Thymus (tissue), 11 donors: ENCODE results near the gene ANKRD13C. TPM values are rescaled to one million over a fixed set of nuclear protein-coding genes. Genes with fewer than 3 reads are reported as not detected.
"Not testable (repeated sequence)": the region's sequence is repeated elsewhere in the genome, so short reads cannot be mapped to it uniquely, and the experiment has no call there.

ENCODE experiments used
- DNase-seq, 9 donors: peaks; one replicate each; pipeline ENCODE4 v3.0.0-alpha.2; 2013; ENCODE audit warnings: low spot score in 9 of 9, low read depth in 6 of 9, missing footprints in 1 of 9
- H3K27ac ChIP-seq, 2 donors: one replicate each; pipeline ENCODE4 v1.5.1; 2013; ENCODE audit warnings: control low read depth in 1 of 2, low read depth in 1 of 2, low read length in 1 of 2, mild to moderate bottlenecking in 1 of 2, moderate library complexity in 1 of 2
- H3K27me3 ChIP-seq, 2 donors: one replicate each; pipeline ENCODE4 v1.5.1; 2013; ENCODE audit warnings: low read length in 1 of 2; ENCODE audit not compliant: control insufficient read depth in 2 of 2, insufficient read depth in 1 of 2
- H3K36me3 ChIP-seq, 2 donors: one replicate each; pipeline ENCODE4 v1.5.1; 2013; ENCODE audit warnings: low read length in 1 of 2, mild to moderate bottlenecking in 1 of 2, moderate library complexity in 1 of 2; ENCODE audit not compliant: control insufficient read depth in 2 of 2, insufficient read depth in 2 of 2
- H3K4me1 ChIP-seq, 2 donors: one replicate each; pipeline ENCODE4 v1.5.1; 2013; ENCODE audit warnings: low read length in 2 of 2; ENCODE audit not compliant: control insufficient read depth in 2 of 2, insufficient read depth in 2 of 2
- H3K4me3 ChIP-seq, 2 donors: one replicate each; pipeline ENCODE4 v1.5.1; 2013; ENCODE audit warnings: low read length in 2 of 2, control low read depth in 1 of 2, mild to moderate bottlenecking in 1 of 2
- H3K9me3 ChIP-seq, 2 donors: one replicate each; pipeline ENCODE4 v1.5.1; 2013; ENCODE audit warnings: low read length in 1 of 2, mild to moderate bottlenecking in 1 of 2; ENCODE audit not compliant: control insufficient read depth in 2 of 2, insufficient read depth in 1 of 2
- WGBS: extraction: QIAGEN DNeasy Blood & Tissue Kit; methylation state at CpG from one replicate; pipeline ENCODE4 v1.1.7; 2013; 5-methylcytosine and 5-hydroxymethylcytosine counted together
- polyA plus RNA-seq: library from polyadenylated mRNA; stranded (reverse); fragments of 200-250 nt; gene quantifications from one replicate; pipeline ENCODE4 v1.2.3, GENCODE V29; 2013
- total RNA-seq: library from RNA; stranded (reverse); fragments of 120-200 nt; gene quantifications from one replicate; pipeline ENCODE4 v1.2.4, GENCODE V29; 2013
- donor health status: healthy.

ANKRD13C gene
- total and polyA plus RNA-seq, 2 donors, result 18.6 to 24.9 TPM

GRCh38 chr1:70366997-70367396 lies 12.5 kb upstream of the ANKRD13C start:
- H3K9me3 ChIP-seq, H3K36me3 ChIP-seq, DNase-seq, H3K27me3 ChIP-seq, H3K4me3 ChIP-seq, H3K4me1 ChIP-seq, H3K27ac ChIP-seq: not testable (repeated sequence)
- WGBS, result 97% methylated on average over 3 of the region's 3 CpGs

- H3K36me3 ChIP-seq, H3K4me1 ChIP-seq, DNase-seq, H3K4me3 ChIP-seq, H3K27me3 ChIP-seq, H3K27ac ChIP-seq, H3K9me3 ChIP-seq: not testable (repeated sequence)
- whole genome bisulfite sequencing, result 95% methylated on average over 4 of the region's 4 CpGs
Measured at GRCh38 chr1:70366425-70366952, 12.0 kb upstream of the ANKRD13C start.

GRCh38 chr1:70364439-70364838 lies 9.9 kb upstream of the ANKRD13C start:
- 84% methylated on average over 3 of the region's 3 CpGs for WGBS
- Histone ChIP-seq H3K9me3 (no peaks in the 10 kb centered on the region), H3K36me3 (no peaks in the 10 kb centered on the region), H3K4me1 (no peaks in the 10 kb centered on the region), H3K27ac (no peak overlapping the region), H3K27me3 (no peaks in the 10 kb centered on the region), H3K4me3 (no peak overlapping the region)
- no peak for DNase-seq

GRCh38 chr1:70361727-70362398 lies 7.3 kb upstream of the ANKRD13C start:
- Histone ChIP-seq H3K4me1 (no peaks in the 10 kb centered on the region), H3K9me3 (no peaks in the 10 kb centered on the region), H3K4me3 (no peak overlapping the region), H3K27ac (no peak overlapping the region), H3K36me3 (no peaks in the 10 kb centered on the region), H3K27me3 (no peaks in the 10 kb centered on the region)
- WGBS, result 91% methylated on average over 3 of the region's 3 CpGs
- DNase-seq, result no peak

- no peaks in the 10 kb centered on the region for H3K4me1 ChIP-seq
- 91% methylated on average over 5 of the region's 5 CpGs for WGBS
Measured at GRCh38 chr1:70360321-70360720, 5.8 kb upstream of the ANKRD13C start.

GRCh38 chr1:70358921-70359564 lies 4.5 kb upstream of the ANKRD13C start:
- H3K27ac ChIP-seq, result no peak overlapping the region

More at GRCh38 chr1:70360321-70360720, 5.8 kb upstream of the ANKRD13C start:
- Histone ChIP-seq H3K27me3 (no peaks in the 10 kb centered on the region), H3K9me3 (no peaks in the 10 kb centered on the region), H3K27ac (no peak overlapping the region), H3K36me3 (no peaks in the 10 kb centered on the region), H3K4me3 (no peak overlapping the region)
- DNase-seq, result no peak

GRCh38 chr1:70355920-70356319 lies 1.4 kb upstream of the ANKRD13C start:
- DNase-seq, result no peak
- H3K27ac ChIP-seq, result no peak overlapping the region
- H3K4me3 ChIP-seq, result no peak overlapping the region
- H3K4me1 ChIP-seq, result peaks cover 0 to 3% of the 10 kb centered on the region in 2 donors
- no peaks in the 10 kb centered on the region for H3K36me3 ChIP-seq
- H3K9me3 ChIP-seq, result no peaks in the 10 kb centered on the region
- 88% methylated on average over 7 of the region's 7 CpGs for WGBS
- no peaks in the 10 kb centered on the region for H3K27me3 ChIP-seq

More at GRCh38 chr1:70358921-70359564, 4.5 kb upstream of the ANKRD13C start:
- WGBS, result 89% methylated on average over 7 of the region's 7 CpGs
- no peaks in the 10 kb centered on the region for H3K9me3 ChIP-seq
- H3K4me1 ChIP-seq, result peaks cover 0 to 3% of the 10 kb centered on the region in 2 donors
- H3K27me3 ChIP-seq, result no peaks in the 10 kb centered on the region
- H3K36me3 ChIP-seq, result no peaks in the 10 kb centered on the region
- no peak for DNase-seq
- no peak overlapping the region for H3K4me3 ChIP-seq

- peak overlapping the region; percentile 80 to 97 for H3K4me3 ChIP-seq
- H3K27ac ChIP-seq, result peak overlapping the region; percentile 92 to 97
- WGBS, result 79% methylated on average over 6 of the region's 6 CpGs
- DNase-seq, result no peak
- H3K9me3 ChIP-seq, result no peaks in the 10 kb centered on the region
- H3K36me3 ChIP-seq, result no peaks in the 10 kb centered on the region
- H3K27me3 ChIP-seq, result no peaks in the 10 kb centered on the region
- peaks cover 0 to 3% of the 10 kb centered on the region in 2 donors for H3K4me1 ChIP-seq
Measured at GRCh38 chr1:70355111-70355407, 537 bp upstream of the ANKRD13C start.

- peak overlapping the region; percentile 92 to 97 for H3K27ac ChIP-seq
- peak overlapping the region; percentile 80 to 97 for H3K4me3 ChIP-seq
- WGBS, result under 1% methylated on average over 34 of the region's 34 CpGs
- DNase-seq, result peak in 8 of 9 donors; percentile 4 to 47 (median 10)
- H3K9me3 ChIP-seq, result no peaks in the 10 kb centered on the region
- peaks cover 0 to 3% of the 10 kb centered on the region in 2 donors for H3K4me1 ChIP-seq
- H3K36me3 ChIP-seq, result no peaks in the 10 kb centered on the region
- no peaks in the 10 kb centered on the region for H3K27me3 ChIP-seq
Measured at GRCh38 chr1:70353601-70354331, 756 bp downstream of the ANKRD13C start.
